Measurements from ENCODE around the gene SYTL2.

The SYTL2 gene

GRCh38 chr11:85717429-85717828, 93.5 kb downstream of the SYTL2 start:
- no peak for TF ChIP-seq CTCF (IDR thresholded peaks at IDR 0.05; ENCODE audit: extremely low read depth, insufficient read depth, missing control alignments)
- no peak for DNase-seq (ENCODE audit: low spot score)
- in situ Hi-C loops (cut with MboI; ENCODE audit: low pct_unique_long_range_greater_than_20kb, low sequenced_read_pairs, unreplicated experiment) = no loop called here

- in situ Hi-C loops (cut with MboI; ENCODE audit: low pct_unique_long_range_greater_than_20kb, low sequenced_read_pairs, unreplicated experiment) = no loop called here
- no peak for DNase-seq (ENCODE audit: low spot score)
- TF ChIP-seq CTCF (IDR thresholded peaks at IDR 0.05; ENCODE audit: extremely low read depth, insufficient read depth, missing control alignments) = no peak
Measured at GRCh38 chr11:85712953-85713352, 98.0 kb downstream of the SYTL2 start.

- in situ Hi-C loops (cut with MboI; ENCODE audit: low pct_unique_long_range_greater_than_20kb, low sequenced_read_pairs, unreplicated experiment) = no loop called here
- TF ChIP-seq CTCF (IDR thresholded peaks at IDR 0.05; ENCODE audit: extremely low read depth, insufficient read depth, missing control alignments) = no peak
- no peak for DNase-seq (ENCODE audit: low spot score)
Measured at GRCh38 chr11:85710917-85711316, 100.0 kb downstream of the SYTL2 start.

DNA sequence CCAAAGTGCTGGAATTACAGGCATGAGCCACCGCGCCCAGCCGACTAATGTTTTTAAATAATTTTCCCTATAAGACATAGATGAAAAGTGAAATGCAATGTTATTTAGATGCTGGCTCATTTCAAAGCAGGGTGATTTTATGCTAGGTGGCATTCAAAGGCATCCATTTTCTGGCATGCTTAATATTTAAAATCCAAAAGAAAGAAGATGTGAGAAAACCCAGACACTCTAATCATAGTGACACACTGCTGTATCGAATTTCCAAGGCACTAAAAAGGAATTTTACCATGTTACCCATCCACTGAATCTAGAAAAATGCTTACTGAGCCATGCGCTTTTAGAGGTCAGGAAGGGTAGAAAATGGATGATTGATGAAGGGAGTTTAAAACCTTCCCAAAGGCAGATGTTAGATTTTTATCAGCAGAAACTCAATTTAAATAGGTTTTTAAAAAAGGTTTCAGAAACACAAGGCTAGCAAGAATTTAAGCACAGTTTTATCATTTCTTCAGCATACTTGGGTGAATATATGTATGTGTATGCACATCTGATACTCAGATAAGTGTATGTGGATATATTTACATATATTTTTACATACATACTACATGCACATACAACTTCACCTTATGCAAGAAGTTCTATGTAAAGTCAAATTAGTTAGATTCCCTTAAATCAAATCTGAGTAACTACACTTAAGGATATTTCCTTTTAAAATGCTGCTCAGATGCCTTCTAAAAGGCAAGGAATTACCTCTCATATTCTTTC, 100.8 kb downstream of the SYTL2 start:
- in situ Hi-C loops (cut with MboI; ENCODE audit: low pct_unique_long_range_greater_than_20kb, low sequenced_read_pairs, unreplicated experiment) = no loop called here
- DNase-seq (ENCODE audit: low spot score) = no peak
- TF ChIP-seq CTCF (IDR thresholded peaks at IDR 0.05; ENCODE audit: extremely low read depth, insufficient read depth, missing control alignments) = no peak

DNA sequence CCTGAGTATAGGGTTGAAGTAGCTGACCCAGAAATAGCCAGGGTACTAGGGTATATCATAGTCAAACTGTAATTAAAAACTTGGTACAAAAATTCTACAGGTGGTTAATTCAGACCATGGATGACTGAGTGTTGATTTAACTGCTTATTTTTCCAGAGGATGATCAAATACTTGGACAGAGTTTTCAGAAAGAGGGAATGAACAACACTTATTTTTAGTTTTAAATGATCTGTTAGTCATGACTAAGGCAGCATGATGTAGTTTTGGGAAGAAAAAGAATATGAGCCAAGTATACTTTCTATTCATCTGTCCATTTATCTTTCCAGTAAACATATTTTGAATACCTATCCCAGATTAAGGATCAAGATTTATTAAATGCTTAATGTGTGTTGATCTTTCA, 105.1 kb downstream of the SYTL2 start:
- in situ Hi-C loops (cut with MboI; ENCODE audit: low pct_unique_long_range_greater_than_20kb, low sequenced_read_pairs, unreplicated experiment) = no loop called here

DNA sequence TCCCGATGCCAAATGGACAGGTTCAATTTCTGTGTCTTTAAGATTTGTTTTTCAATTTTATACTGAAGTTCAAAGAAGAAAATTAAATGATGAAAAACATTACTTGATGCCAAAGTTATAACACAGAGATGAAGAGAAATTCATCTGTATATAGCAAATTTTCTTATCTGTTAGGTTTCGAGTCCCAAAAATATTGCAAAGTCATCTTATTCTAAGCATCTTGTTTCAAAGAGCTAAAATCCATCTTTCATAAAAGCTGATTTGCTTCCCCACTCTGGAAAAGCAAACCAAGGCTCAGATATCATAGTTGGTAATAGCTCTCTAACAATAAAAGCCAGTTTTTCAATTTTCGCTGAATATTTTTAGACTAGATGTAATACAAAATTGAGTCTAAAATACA, 106.0 kb downstream of the SYTL2 start:
- no peak for TF ChIP-seq CTCF (IDR thresholded peaks at IDR 0.05; ENCODE audit: extremely low read depth, insufficient read depth, missing control alignments)
- no peak for DNase-seq (ENCODE audit: low spot score)
- in situ Hi-C loops (cut with MboI; ENCODE audit: low pct_unique_long_range_greater_than_20kb, low sequenced_read_pairs, unreplicated experiment) = no loop called here

More for the DNA sequence above, 105.1 kb downstream of the SYTL2 start:
- no peak for TF ChIP-seq CTCF (IDR thresholded peaks at IDR 0.05; ENCODE audit: extremely low read depth, insufficient read depth, missing control alignments)
- DNase-seq (ENCODE audit: low spot score) = no peak

Measured in GM13977 (cell line).